NCI-H1048 (cell line): Measurements from ENCODE around the gene CRELD2.
A peak's percentile ranks its signal among the peaks of the same experiment; 100 is the strongest.

Source experiments
- DNase-seq: peaks from one replicate; lab custom pipeline; 2025; lab: John Stamatoyannopoulos, UW

The CRELD2 gene

GRCh38 chr22:49967706-49968208, 49.3 kb downstream of the CRELD2 start:
- DNase-seq = no peak

DNA sequence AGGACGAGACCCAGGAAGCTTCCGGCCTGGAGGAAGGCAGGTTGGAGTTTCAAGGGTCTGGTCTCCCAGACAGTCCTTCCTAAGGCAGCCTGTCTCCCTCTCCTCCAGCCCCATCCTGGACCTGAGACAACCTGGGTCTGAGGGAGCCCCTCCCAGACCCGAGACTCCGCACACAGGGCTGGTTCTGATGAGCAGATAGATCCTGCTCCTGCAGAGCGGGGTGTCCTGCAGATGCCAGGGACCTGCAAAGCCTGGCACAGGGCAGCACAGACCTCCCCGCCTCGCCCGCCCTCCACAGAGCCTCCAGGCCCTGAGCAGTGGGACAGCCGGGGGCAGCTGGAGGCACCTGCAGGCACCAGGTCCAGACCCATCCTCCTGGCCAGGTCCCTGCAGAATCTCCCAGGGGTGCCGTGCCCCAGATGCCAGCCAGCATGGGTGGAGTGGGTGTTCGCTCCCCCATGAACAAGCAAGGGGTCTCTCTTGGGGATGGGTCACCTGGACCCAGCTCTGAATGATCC, 49.9 kb downstream of the CRELD2 start:
- no peak for DNase-seq

DNA sequence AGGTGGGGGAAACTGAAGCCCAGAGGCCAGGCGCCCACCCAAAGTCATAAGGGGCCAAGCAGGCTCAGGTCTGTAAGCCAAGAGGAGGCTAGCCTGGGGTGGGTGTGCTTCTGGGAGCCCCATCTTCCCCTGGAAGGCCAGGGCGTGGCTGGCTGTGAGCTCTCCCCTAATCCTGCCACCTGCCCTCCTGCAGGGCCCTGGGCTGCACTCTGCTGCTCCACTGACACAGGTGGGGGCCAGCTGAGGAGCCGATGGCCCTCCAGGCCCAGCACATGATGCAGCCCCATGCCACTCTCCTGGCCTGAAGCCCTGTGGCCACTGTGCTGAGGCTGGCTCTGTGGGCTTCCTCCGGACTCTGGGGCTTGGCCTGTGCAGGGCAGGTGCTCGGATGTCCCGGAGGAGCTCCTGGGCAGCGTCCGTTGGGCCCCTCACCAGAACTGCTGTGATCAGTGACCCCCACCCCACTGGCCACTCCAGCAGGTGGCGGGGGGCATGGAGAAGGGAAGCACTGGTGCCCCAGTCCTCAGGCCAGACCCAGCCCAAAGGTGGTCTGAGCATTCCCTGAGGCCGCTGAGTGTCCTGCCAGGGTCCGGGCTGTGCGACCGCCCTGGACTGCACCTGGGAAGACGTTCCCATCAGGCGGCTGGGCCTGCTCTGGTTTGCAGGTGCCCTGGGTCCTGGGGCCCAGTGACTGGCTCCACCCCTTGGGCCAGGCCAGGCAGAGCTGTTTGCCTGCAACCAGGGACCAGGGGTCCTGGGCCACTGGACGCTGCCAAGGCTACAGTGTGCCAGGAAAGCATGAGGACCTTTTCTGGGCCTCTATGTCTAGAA, 50.6 kb downstream of the CRELD2 start:
- DNase-seq = no peak

- no peak for DNase-seq
Measured at GRCh38 chr22:49969751-49970527, 51.5 kb downstream of the CRELD2 start.

- DNase-seq = peak; percentile 69
Measured at GRCh38 chr22:49970528-49971231, 52.2 kb downstream of the CRELD2 start.

DNA sequence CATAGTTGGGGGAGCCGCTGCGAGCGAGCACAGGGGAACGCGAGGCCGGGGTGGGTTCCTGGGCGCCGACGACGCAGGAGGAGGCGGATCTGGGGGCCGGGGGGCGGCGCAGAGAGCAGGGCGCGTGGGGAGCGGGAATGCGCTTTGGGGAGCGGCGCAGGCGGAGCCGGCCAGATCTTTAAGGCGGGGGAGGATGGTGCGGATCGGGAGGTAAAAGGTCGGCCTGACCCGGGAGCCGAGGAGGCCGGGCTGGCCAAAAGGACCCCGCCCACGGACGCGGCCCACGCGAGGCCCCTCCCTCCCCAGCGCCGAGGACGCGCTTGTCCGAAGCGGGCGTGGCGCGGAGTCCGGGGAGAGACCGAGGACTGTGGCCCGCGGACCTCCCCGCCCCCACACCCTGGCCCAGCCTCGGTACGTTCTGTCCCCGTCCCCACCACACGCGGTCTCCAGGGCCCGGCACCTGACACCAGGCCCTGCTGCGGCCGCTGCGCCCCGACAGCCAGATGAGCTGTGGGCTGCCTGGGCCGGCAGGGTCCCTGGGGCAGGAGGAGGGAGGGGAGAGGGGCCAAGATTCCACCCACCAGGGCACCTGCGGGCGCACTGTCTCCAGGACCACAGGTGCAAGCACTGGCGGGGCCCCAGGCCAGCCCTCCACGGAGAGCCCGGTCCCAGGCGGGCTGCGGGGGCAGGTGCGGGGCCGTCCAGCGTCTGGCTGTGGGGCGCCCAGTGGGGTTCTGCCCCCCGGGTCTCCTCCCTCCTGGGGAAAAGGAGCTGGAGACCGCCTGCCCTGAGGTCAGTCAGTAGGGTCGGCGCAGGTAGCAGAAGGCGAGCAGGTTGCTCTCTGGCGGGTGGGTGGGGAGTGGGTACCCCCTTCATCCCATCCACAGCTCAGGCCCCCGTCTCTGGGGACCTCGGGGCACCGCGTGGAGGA, 53.1 kb downstream of the CRELD2 start:
- no peak for DNase-seq

- no peak for DNase-seq
Measured at GRCh38 chr22:49972163-49973017, 54.0 kb downstream of the CRELD2 start.

GRCh38 chr22:49973018-49973961, 54.9 kb downstream of the CRELD2 start:
- no peak for DNase-seq

- no peak for DNase-seq
Measured at GRCh38 chr22:49975543-49976389, 57.3 kb downstream of the CRELD2 start.

DNA sequence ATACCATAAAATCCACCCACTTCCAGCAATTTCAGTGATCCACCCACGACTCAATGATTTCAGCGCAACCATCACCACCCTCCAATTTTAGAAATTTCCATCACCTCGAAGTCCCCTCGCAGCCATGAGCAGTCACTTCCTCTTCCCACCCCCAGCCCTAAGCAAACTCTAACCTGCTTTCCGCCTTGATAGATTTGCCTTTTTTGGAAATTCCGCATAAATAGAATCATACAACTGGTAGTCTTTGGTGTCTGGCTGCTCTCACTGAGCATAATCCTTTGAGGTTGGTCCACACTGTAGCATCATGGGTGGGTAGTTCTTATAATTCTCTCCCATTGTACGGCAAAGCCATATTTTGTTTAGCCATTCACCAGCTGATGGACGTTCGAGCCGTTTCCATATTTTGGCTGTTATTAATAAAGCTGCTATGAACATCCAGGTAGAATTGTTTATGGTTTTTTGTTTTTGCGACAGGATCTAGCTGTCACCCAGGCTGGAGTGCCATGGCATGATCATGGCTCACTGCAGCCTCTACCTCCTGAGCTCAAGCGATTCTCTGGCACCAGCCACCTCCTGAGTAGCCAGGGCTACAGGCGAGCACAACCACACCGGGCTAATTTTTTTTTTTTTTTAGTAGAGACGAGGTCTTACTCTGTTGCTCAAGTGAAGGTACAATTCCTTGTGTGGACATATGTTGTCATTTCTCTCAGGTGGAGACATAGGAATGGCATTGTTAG, 58.2 kb downstream of the CRELD2 start:
- DNase-seq = no peak
